Nephron progenitor cell (in vitro differentiated cells): ENCODE data around the gene FAM114A1.

Experiments used
- DNase-seq: peaks from one replicate; pipeline ENCODE4 v3.0.0; 2021
- H3K27ac Mint-ChIP-seq: 2 replicates; pipeline ENCODE4 v1.8.0; 2021; ENCODE audit warnings: mild to moderate bottlenecking, moderate library complexity, mixed read lengths
- H3K27me3 Mint-ChIP-seq: 2 replicates; pipeline ENCODE4 v1.8.0; 2021; ENCODE audit warnings: mild to moderate bottlenecking, low read depth, mixed read lengths; ENCODE audit not compliant: poor library complexity
- H3K36me3 Mint-ChIP-seq: 2 replicates; pipeline ENCODE4 v1.8.0; 2021; ENCODE audit warnings: low read depth, mixed read lengths
- H3K4me1 Mint-ChIP-seq: 2 replicates; pipeline ENCODE4 v1.8.0; 2021; ENCODE audit warnings: mixed read lengths
- H3K4me3 Mint-ChIP-seq: 2 replicates; pipeline ENCODE4 v1.8.0; 2021; ENCODE audit warnings: mild to moderate bottlenecking, moderate library complexity, mixed read lengths
- H3K9me3 Mint-ChIP-seq: 2 replicates; pipeline ENCODE4 v1.8.0; 2021; ENCODE audit warnings: mild to moderate bottlenecking, moderate library complexity, mixed read lengths
- CTCF ChIP-seq: fragments of 200-600 bp; sonication (generic); IDR thresholded peaks from 2 replicates; pipeline ENCODE4 v1.5.0; 2021; ENCODE audit warnings: antibody characterized with exemption

Gene FAM114A1

GRCh38 chr4:38949411-38950051 lies 81.9 kb downstream of the FAM114A1 start:
- peaks cover 2% of the 10 kb centered on the region for H3K36me3 Mint-ChIP-seq
- H3K9me3 Mint-ChIP-seq, result no peaks in the 10 kb centered on the region
- no peak for DNase-seq
- no peaks in the 10 kb centered on the region for H3K27me3 Mint-ChIP-seq
- no peak for TF ChIP-seq CTCF
- H3K4me1 Mint-ChIP-seq, result peaks cover 59% of the 10 kb centered on the region
- H3K4me3 Mint-ChIP-seq, result peak overlapping the region; percentile 18
- H3K27ac Mint-ChIP-seq, result peak overlapping the region; percentile 41

GRCh38 chr4:38950159-38950558 lies 82.6 kb downstream of the FAM114A1 start:
- Mint-ChIP-seq H3K4me3 (no peak overlapping the region), H3K9me3 (no peaks in the 10 kb centered on the region), H3K4me1 (peaks cover 59% of the 10 kb centered on the region), H3K27ac (peak overlapping the region; percentile 67), H3K27me3 (no peaks in the 10 kb centered on the region), H3K36me3 (no peaks in the 10 kb centered on the region)
- TF ChIP-seq CTCF, result no peak
- DNase-seq, result no peak

GRCh38 chr4:38950734-38951133 lies 83.1 kb downstream of the FAM114A1 start:
- no peaks in the 10 kb centered on the region for H3K27me3 Mint-ChIP-seq
- no peak for DNase-seq
- no peaks in the 10 kb centered on the region for H3K36me3 Mint-ChIP-seq
- no peak overlapping the region for H3K4me3 Mint-ChIP-seq
- H3K4me1 Mint-ChIP-seq, result peaks cover 59% of the 10 kb centered on the region
- no peaks in the 10 kb centered on the region for H3K9me3 Mint-ChIP-seq
- no peak for TF ChIP-seq CTCF
- H3K27ac Mint-ChIP-seq, result peak overlapping the region; percentile 67

GRCh38 chr4:38951598-38951997 lies 84.0 kb downstream of the FAM114A1 start:
- H3K4me1 Mint-ChIP-seq, result peaks cover 62% of the 10 kb centered on the region
- H3K36me3 Mint-ChIP-seq, result no peaks in the 10 kb centered on the region
- peaks cover 4% of the 10 kb centered on the region for H3K27me3 Mint-ChIP-seq
- DNase-seq, result no peak
- TF ChIP-seq CTCF, result no peak
- no peaks in the 10 kb centered on the region for H3K9me3 Mint-ChIP-seq
- H3K4me3 Mint-ChIP-seq, result no peak overlapping the region
- peak overlapping the region; percentile 3 for H3K27ac Mint-ChIP-seq

- Mint-ChIP-seq H3K4me1 (peaks cover 58% of the 10 kb centered on the region), H3K27me3 (peaks cover 4% of the 10 kb centered on the region), H3K36me3 (no peaks in the 10 kb centered on the region), H3K9me3 (no peaks in the 10 kb centered on the region), H3K4me3 (no peak overlapping the region), H3K27ac (peak overlapping the region; percentile 64)
- no peak for DNase-seq
- TF ChIP-seq CTCF, result no peak
These were observed 84.4 kb downstream of the FAM114A1 start for GRCh38 chr4:38952017-38952416.

- H3K9me3 Mint-ChIP-seq, result peaks cover 4% of the 10 kb centered on the region
- H3K4me1 Mint-ChIP-seq, result peaks cover 44% of the 10 kb centered on the region
- H3K4me3 Mint-ChIP-seq, result no peak overlapping the region
- peaks cover 4% of the 10 kb centered on the region for H3K27me3 Mint-ChIP-seq
- no peak overlapping the region for H3K27ac Mint-ChIP-seq
- no peak for TF ChIP-seq CTCF
- DNase-seq, result no peak
- H3K36me3 Mint-ChIP-seq, result no peaks in the 10 kb centered on the region
These were observed 87.1 kb downstream of the FAM114A1 start for GRCh38 chr4:38954727-38955126.
